IPS DF 4.7 (cell line): ENCODE data around the gene ADRB1.

Experiments used
- DNase-seq: peaks from one replicate; pipeline ENCODE4 v3.0.0-alpha.2; 2013; ENCODE audit warnings: low spot score; ENCODE audit errors: extremely low read depth

The ADRB1 gene

DNA sequence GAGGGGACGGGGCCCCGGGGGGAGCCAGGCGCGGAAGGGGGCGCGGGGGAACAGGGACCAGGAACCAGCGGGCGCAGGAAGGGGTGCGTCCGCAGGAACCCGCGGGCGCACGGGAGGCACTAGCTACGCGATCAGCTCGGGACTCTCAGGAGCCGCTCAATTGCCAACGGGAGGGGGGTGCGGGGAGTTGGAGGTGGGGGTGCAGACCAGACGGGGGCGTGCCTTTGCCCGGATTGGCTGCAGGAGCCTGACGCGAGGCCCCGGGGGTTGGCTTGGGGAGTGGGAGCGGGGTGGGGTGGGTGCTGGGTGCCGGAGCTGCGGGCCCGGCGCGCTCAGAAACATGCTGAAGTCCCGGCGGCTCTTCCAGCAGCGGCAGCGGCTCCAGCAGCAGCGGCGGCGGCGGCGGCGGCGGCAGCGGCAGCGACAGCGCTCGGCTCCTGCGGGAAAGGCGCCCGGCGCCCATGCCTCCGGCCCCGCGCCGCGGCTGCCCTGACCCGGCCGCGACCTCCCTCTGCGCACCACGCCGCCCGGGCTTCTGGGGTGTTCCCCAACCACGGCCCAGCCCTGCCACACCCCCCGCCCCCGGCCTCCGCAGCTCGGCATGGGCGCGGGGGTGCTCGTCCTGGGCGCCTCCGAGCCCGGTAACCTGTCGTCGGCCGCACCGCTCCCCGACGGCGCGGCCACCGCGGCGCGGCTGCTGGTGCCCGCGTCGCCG, at the start of gene ADRB1:
TSS of gene ADRB1 (plus strand) at position 335 of the 715 bp plus-strand sequence. CDS start at position 602, 267 bp downstream.
- DNase-seq = no peak

DNA sequence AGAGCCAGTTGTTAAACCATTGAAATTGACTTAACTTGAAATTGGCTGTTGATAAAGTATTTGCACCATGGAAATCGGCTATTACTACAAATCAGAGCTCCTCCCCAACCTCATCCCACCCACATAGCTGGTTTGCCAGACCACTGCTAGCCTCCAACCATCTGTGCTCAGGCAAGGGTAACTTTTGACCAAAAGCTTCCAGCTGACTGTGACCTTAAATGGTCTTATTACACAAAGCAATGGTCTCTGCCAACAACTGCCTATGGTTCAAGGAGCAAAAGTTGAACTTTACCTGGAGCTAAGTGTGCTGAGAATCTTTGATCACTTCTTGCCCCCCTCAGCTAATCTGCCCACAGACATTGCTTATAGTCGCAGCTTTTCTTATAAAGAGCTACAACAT, 48.5 kb upstream of the ADRB1 start:
- DNase-seq = no peak

DNA sequence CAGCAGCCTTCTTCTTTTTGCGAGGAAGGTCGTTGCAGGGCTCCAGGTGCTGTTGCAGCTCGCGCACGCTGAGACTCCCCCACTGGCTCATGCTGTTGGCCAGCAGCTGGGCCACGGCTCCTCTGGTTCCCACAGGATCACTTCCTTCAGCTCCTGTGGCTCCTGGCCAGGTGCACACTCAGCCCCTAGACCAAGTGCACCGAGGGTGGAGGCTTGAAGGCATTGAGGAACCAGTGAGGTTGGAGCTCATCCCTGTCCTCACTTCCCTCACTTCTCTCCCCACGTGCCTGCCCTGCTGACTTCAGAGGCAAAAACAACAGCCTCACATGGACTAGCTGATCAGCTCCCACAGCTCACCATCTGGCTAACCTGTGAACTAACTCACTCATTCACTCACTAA, 46.2 kb upstream of the ADRB1 start:
- DNase-seq = no peak

DNA sequence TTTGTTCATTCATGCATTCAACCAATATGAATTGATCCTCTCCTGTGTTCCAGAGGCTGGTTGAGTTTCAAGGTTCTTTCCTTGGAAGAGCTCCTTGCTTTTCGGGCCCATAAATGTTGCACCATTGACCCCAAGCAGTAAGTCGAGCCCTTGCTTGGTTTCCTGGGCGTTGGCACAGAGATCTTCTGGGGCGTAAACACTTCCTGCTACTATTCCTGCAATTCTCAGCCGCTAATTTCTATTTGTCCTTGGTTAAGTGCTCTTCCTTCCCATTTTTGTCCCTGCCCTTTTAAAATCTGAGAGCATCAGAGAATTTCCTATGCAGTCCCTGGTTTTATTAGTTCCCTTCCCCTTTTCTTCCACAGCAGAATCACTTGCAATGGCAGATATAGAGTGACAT, 44.1 kb upstream of the ADRB1 start:
- no peak for DNase-seq

DNA sequence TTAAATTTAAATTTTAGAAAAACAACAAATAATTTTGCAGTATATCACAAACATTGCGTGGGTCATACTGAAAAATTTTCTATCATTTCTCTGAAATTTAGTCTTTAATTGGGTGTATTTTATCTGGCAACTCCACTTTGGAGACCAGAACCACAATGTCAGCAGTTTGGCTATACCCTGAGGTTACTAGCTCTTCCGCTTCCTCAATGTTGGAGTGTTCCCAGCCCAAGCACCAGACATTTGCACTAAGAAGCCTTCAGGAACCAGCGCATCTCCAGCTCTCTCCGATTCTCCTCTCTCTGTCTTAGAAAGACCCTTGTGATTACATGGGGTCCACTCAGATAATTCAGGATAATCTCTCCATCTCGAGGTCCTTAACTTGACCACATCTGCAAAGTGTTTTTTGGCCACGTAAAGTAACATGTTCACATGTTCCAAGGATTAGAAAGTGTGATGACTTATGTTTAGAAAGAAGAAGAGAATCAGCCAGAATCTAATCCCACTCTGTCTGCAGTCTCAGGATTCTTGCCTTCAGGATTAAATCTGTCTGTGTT, 43.1 kb upstream of the ADRB1 start:
- DNase-seq = no peak

DNA sequence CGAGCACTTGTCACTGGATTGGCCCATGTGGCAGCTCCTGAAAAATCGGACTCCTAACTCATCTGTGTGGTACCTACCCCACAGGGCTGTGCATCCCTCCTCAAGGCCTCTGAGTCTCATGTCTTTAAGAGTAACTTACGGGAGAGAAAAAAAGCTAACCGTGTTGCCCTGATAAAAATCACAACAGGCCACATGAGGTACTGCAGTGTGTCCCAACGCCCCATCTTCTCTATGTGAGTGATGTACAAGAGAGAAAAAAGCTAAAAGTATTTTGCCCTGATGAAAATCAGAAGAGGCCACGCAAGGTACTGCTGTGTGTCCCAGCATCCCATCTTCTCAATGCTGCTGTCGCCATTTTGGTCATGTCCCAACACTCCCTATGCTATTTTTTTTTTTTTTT, 41.2 kb upstream of the ADRB1 start:
- no peak for DNase-seq

DNA sequence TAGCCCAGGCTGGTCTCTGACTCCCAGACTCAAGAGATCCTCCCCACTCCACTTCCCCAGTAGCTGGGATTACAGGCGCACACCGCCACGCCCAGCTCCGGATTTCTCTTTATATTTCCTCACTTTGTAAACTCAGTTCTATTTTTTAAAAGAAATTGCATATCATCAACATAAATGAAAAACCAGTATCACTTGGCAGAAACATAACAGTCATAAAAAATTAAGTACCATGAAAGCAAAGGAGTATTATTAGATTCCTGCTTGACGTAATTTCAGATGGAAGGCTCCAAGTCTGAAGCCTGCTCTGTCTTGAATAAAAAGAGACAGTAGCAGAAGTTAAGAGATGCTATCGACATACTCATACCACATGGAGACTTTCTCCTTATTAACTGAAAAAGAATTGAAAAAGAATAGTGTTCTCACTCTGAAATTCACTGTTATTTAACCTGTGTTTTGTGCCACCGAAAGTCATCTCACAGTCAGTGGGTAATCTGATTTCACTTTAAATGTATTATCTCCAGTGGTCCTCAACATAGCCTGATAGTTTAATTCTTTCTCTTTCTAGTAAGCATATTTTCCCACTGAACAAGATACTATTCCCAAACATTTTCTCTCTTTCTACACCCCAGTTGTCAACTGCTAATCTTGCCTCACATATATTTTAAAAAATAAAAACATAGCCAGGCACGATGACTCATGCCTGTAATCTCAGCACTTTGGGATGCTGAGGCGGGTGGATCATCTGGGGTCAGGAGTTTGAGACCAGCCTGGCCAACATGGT, 40.3 kb upstream of the ADRB1 start:
- DNase-seq = no peak

DNA sequence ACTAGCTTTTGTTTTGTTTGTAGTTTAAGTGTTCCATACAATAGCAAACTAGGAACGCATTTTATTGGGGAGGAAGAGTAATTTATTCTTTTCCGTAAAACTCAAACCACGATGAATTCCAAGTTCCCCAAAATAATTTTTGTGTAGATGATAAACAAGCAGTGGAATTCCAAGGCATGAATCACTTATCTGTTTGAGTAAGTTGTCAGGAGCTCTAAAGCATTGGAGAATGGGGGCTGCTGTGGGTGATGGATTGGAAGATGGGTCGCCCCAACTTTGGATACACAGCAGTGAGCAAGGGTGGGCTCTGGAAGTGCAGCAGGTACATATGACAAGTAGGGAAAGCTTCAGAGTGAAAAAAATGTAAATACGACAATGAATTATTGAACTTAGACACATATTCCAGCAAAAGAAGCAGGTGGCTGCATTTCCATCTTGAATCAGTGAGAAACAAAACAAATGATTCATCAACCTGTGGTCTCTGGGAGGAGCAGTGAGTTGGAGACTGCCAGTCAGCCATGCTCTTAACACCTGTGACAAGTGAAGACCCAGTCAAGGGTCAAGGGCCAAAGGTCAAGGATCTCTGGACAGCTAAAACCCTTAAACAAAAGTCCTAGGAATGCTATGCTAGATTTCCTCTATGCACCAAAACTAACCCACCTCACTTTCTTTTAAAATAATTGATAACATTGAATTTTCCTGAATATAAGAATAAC, 34.2 kb upstream of the ADRB1 start:
- no peak for DNase-seq

DNA sequence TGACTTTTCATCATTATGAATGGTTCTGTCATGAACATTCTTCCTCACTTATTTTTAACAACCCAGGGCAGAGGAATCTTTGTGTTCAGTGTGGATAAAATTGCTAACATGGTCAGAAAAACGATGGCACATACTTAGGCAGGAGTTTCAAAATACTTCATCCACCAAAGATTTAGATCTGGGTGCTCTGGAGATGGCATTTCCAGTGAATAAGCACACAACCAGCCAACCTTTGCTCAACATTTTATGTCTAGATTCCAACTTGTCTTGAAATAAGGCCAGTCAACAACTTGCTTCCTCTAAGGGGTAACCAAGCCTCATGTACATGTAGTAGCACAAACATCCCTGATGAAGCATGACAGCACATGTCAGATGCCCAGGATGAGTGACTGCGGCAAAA, 33.4 kb upstream of the ADRB1 start:
- DNase-seq = no peak

DNA sequence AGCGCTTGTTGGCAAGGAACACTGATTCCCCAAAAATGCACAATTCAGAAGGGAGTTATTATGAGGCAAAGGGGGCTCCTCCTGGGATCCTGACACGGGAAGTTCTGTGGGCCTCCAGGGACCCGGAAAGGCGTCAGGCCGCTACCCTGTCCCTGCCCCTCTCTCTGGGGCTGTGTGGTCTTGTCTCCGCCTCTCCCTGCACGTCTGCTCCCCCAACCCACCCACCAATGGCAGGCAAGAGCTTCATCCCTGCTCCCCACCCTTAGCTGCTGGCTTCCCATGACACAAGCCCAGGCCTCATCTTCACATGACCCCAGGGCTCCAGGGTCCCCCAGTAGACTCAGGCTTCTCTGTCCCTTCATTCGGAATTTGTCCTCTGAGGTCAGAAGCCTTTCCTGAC, 31.0 kb upstream of the ADRB1 start:
- DNase-seq = no peak

DNA sequence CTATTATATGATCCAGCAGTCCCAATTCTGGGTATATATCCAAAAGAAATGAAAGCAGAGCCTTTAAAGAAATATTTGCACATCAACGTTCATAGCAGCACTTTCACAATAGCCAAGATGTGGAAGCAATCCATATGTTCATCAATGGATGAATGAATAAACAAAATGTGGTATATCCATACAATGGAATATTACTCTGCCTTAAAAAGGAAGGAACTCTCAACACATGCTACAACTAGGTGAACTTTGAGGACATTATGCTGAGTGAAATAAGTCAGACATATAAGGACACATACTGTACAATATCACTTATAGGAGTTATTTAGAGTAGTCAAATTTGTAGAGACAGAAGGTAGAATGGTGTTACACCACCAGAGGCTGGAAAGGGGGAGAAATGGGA, 28.0 kb upstream of the ADRB1 start:
- no peak for DNase-seq

DNA sequence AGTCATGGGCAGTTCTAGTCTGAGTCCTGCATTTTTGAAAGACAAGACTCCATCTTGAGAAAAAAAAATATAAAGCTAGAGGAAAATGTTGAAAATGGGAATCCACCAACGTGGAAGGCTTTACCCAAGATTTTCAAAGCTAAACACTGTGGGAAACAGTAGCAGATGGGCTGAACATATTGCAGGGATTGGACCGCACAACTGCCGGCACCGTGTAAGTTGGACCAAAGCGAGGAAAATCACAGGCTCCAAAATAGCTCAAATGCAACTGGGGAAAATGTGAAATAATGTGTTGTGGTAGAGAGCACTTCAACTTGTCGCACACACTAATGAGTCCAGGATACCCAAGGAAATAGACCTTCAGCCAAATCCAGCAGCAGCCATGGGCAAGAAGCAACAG, 26.4 kb upstream of the ADRB1 start:
- no peak for DNase-seq

DNA sequence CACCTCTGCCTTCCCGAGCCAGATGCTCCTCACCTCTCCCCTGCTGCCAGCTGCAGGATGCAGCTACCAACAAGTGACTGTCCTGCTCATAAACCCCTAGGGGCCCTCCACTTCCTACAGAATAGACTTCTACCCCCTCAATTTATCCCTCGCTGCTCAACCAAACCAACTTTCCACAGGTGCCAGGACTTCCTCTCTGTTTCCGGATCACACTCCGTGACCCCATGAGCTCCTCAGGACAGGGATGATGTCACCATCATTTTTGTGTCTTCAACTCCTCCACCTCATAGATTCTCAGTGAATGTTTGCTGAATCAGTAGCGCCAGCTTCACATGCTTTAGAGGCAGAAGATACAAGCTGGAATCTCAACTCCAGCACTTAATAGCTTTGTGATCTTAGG, 25.8 kb upstream of the ADRB1 start:
- DNase-seq = no peak

DNA sequence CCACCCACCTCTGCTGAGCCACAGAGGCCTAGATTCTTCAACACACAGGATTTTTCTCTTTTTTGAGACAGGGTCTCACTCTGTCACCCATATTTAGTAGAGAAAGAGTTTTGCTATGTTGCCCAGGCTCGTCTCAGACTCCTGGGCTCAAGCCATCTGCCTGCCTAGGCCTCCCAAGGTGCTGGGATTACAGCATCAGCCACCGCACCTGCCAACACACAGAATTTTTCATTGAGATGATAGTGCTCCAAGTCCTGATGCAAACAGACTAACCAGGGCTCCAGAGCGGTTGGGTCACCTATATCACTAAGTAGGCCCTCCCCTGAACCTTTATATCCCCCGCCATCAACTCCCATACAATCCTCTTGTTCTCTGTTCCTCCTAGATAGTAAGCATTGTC, 24.4 kb upstream of the ADRB1 start:
- no peak for DNase-seq

DNA sequence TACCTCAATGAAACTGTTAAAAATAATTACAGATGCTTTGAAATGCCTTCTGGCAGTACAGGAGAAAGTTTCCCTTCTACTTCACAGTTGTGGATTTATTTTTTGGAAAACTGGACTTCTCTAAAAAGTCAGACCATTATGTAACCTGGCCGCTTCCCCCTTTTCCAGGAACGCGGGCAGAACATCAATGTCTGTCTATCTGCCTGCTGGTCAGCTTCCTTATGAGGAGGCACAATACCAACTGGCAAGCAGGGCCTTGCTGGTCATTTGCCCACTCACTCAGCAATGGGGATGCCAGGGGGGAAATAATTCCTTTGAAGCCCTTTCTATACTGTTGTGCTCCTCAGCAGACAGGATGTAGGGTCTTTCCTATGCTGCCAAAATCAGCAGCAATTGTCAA, 22.5 kb upstream of the ADRB1 start:
- DNase-seq = no peak

DNA sequence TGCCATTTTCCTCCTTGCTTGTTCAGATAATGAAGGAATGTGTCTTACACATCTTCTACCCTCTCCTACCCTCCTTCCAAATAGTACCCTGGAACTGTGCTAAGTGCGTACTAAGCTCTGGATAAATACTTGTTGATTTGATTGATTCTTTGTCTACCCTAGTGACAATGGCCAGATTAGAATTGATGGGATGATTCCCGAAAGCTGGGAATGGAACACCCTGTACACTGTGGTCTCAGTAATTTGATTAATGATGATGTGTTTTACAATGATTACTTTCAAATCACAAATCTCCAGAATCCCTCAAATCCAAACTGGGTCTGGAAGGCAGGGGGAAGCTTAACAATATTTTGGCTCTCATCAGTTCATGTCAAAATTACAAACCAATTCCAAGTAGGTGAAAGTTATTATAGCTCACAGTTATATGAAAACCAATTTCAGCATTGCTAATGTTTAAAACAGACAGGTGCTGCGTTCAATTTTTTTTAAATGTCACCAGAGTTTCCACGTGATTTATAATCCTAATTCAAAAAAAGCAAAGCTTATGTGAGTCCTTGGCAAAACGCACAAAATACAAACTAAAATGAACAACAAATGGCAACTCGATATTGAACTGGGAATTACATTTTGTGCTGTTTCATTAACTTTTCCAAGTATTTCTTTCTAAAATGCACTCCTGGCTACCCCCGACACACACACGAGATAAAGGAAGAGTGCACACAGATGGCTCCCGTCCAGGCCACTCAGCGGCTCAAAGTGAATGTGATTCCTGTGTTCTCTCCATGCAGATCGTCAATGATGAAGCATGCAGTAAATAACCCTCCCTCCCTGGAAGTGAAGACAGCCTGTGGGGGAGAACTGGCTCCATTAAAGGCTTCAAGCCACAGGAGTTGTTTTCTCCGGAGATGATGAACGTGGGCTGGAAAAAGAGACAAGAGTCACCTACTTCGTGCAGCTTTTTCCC, 21.7 kb upstream of the ADRB1 start:
- DNase-seq = no peak

DNA sequence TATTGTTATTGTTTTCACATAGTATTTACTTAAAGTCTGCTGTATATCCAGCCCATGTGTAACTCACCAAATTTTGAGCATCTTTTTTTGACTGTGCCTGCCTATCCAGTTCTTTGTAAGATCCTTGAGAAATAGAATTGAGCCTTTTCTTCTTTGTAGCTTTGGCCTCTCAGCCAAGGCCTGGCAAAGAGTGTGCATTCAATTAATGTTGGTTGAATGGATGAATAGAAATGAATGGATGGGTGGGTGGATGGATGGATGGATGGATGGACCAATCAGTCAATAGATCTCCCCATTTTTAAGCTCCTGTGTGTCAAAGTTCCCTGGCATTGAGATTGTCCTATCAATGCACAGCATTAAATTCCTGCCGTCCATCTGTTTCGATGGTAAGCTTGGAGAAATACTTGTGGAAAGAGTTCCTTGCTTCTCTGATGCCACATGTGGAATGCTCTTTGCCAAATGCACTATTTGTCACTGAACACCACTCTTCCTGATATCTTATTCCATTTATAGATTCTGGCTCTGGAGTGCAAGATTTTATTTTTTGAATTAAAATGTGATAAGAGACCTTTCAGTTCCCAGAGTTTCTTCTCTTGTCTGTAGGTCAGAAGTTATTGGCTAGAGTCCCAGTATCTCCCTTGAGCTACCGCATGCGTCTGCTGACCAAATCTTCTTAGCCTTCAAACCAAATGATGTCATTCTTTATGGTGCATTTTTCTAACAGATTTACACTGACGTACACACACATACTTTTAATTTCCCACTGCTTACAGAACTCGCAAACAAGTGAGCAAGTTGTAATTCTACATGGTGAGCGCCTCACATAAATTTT, 20.7 kb upstream of the ADRB1 start:
- no peak for DNase-seq

DNA sequence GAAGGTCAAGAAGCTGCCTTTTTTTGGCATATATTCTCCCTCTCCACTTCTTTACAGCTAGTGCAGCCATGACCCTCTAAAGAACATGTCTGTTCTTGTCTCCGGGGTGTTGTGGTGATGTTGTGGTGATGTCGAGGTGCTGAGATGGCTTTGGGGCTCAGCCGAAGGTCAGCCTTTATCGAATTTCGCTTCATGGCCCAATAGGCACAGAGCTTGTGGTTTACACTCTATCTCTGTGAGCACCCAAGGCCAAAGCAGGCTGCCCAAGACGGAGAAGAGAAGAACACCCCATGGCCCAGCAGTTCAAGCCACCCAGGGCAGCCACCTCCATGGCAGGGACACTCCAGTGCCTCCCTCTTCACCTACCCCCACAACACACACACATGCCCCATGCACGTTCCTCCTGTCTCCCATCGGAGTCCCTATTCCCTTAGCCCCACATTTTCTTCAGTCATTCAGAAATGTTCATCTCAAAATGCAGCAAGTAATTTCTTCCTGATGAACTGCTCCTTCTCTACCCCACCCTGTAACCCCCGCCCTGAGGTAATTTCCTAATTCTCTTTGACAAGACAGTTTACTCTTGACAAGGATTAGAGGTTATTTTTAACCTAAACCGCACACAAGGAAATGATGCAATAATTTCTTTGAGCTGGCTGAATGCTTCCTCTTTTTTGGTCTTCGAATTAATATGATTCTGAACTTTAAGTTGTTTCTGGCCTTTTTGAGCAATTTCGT, 18.6 kb upstream of the ADRB1 start:
- DNase-seq = no peak

DNA sequence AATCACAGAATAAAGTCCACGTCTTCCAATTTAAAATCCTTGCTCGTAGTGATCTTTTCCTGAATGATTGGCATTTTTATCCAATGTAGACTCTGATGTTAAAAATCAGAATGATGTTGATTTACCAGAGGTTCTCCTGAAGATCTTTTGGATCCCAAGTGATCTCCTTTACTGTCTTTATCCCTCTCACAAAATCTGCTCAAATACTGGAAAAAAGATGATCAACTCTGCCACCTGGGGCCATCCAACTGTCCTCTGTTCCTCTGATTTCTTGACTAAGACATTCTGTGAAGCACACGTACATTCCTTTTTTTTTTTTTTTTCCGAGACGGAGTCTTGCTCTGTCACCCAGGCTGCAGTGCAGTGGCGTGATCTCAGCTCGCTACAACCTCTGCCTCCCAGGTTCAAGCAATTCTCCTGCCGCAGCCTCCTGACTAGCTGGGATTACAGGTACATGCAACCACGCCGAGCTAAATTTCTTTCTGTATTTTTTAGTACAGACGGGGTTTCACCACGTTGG, 18.0 kb upstream of the ADRB1 start:
- DNase-seq = no peak
